Left lung (tissue), 14 donors: ENCODE data around the gene APPL2. TPM values are rescaled to one million over a fixed set of nuclear protein-coding genes. Genes with fewer than 3 reads are reported as not detected.

Experiments used
- ATAC-seq: fragments of 200-7000 bp; cut with Tn5 transposase; one replicate; pipeline ENCODE4 v1.9.1; 2020; ENCODE audit warnings: moderate library complexity
- DNase-seq, 4 donors: peaks; one replicate each; pipeline ENCODE4 v3.0.0-alpha.2; 2013 to 2020
- H3K27ac ChIP-seq, 2 donors: fragments of 200-600 bp; sonication (generic) in 1 of 2; one replicate each; pipeline versions ENCODE4 v1.5.0 to v1.8.0; 2020 to 2021
- H3K27me3 ChIP-seq, 2 donors: fragments of 200-600 bp; sonication (generic) in 1 of 2; one replicate each; pipeline versions ENCODE4 v1.5.0 to v1.8.0; 2020 to 2021
- H3K36me3 ChIP-seq, 2 donors: fragments of 200-600 bp; sonication (generic) in 1 of 2; one replicate each; pipeline versions ENCODE4 v1.5.0 to v1.8.0; 2020 to 2021
- H3K4me1 ChIP-seq, 2 donors: fragments of 200-600 bp; one replicate each; pipeline ENCODE4 v1.8.0; 2021
- H3K4me3 ChIP-seq, 2 donors: fragments of 200-600 bp; sonication (generic) in 1 of 2; one replicate each; pipeline versions ENCODE4 v1.5.0 to v1.8.0; 2020 to 2021; ENCODE audit warnings: mild to moderate bottlenecking in 1 of 2
- H3K9me3 ChIP-seq, 2 donors: fragments of 200-600 bp; sonication (generic) in 1 of 2; one replicate each; pipeline versions ENCODE4 v1.5.0 to v1.8.0; 2020 to 2021
- intact Hi-C, 2 donors: fragments of 100-400 bp; cut with DNase I; formaldehyde crosslinking; loops; one replicate each; pipeline versions ENCODE4 v1.11.2 to v1.14.2; 2022
- long read RNA-seq, 12 donors: library from polyadenylated mRNA in 2 of 12; unstranded in 2 of 12; transcript quantifications; one replicate each; pipeline ENCODE4 v2.0.0 and lab custom pipeline, GENCODE V29; 2019 to 2026
- polyA plus RNA-seq, 6 donors: library from polyadenylated mRNA; unstranded; fragments of 120-200 nt; gene quantifications; one replicate each; pipeline ENCODE4 v1.2.1, GENCODE V29; 2013; ENCODE audit not compliant: insufficient read length in 6 of 6
- total RNA-seq, 2 donors: library from RNA; stranded (reverse); fragmentation: NEBNext Ultra II Directional; extraction: Animal tissue kit (Norgen Biotek cat#: 25700); gene quantifications; one replicate each; pipeline ENCODE4 v1.2.1, GENCODE V29; 2021
- TF ChIP-seq, protein P1 (sequence below), 2 donors: fragments of 200-600 bp; sonication (generic) in 1 of 2; IDR thresholded peaks; one replicate each; pipeline versions ENCODE4 v1.5.0 to v1.8.0; 2021; ENCODE audit warnings: antibody characterized with exemption in 2 of 2
- donor health status: DM: no; HTN: yes; CAD: no.
- donor health status: DM: no; HTN: no; CAD: no.

The APPL2 gene
- total RNA-seq (10 to 100 TPM; 27.8 to 36.9 TPM), polyA plus RNA-seq (100 to 1,000 TPM in 1 of 6 donors, 10 to 100 TPM in 5; 63.9 to 101 (median 78.4) TPM)
- long read RNA-seq, donor 1, partial matches to known transcripts: 0 of 4 reads
- long read RNA-seq, donor 1, other reads (novel, unspliced or antisense): 0 of 4 reads
- long read RNA-seq, donor 2, transcript APPL2-201 (21 exons, 3,239 nt): major isoform, 8 of 11 reads
- long read RNA-seq, donor 2, partial matches to known transcripts: 0 of 11 reads
- long read RNA-seq, donor 2, other reads (novel, unspliced or antisense): 0 of 11 reads
- long read RNA-seq, donor 3, transcript APPL2-201 (21 exons, 3,239 nt): major isoform, 7 of 7 reads
- long read RNA-seq, donor 3, partial matches to known transcripts: 0 of 7 reads
- long read RNA-seq, donor 3, other reads (novel, unspliced or antisense): 0 of 7 reads
- long read RNA-seq, donor 4, partial matches to known transcripts: 6 of 8 reads
- long read RNA-seq, donor 4, other reads (novel, unspliced or antisense): 1 of 8 reads
- long read RNA-seq, donor 5, partial matches to known transcripts: 5 of 14 reads
- long read RNA-seq, donor 5, other reads (novel, unspliced or antisense): 0 of 14 reads
- long read RNA-seq, donor 6, transcript APPL2-201 (21 exons, 3,239 nt): major isoform, 5 of 5 reads
- long read RNA-seq, donor 6, partial matches to known transcripts: 0 of 5 reads
- long read RNA-seq, donor 6, other reads (novel, unspliced or antisense): 0 of 5 reads
- long read RNA-seq, donor 7, partial matches to known transcripts: 0 of 1 reads
- long read RNA-seq, donor 7, other reads (novel, unspliced or antisense): 0 of 1 reads
- long read RNA-seq, donor 8, transcript APPL2-201 (21 exons, 3,239 nt): major isoform, 8 of 9 reads
- long read RNA-seq, donor 8, partial matches to known transcripts: 0 of 9 reads
- long read RNA-seq, donor 8, other reads (novel, unspliced or antisense): 0 of 9 reads
- long read RNA-seq, donor 9: 0 reads
- long read RNA-seq, donor 10, partial matches to known transcripts: 4 of 4 reads
- long read RNA-seq, donor 10, other reads (novel, unspliced or antisense): 0 of 4 reads
- long read RNA-seq, donor 11, transcript APPL2-201 (21 exons, 3,239 nt): major isoform, 9 of 13 reads
- long read RNA-seq, donor 11, partial matches to known transcripts: 0 of 13 reads
- long read RNA-seq, donor 11, other reads (novel, unspliced or antisense): 0 of 13 reads
- long read RNA-seq, donor 12, transcript APPL2-201 (21 exons, 3,239 nt): major isoform, 5 of 5 reads
- long read RNA-seq, donor 12, partial matches to known transcripts: 0 of 5 reads
- long read RNA-seq, donor 12, other reads (novel, unspliced or antisense): 0 of 5 reads

DNA sequence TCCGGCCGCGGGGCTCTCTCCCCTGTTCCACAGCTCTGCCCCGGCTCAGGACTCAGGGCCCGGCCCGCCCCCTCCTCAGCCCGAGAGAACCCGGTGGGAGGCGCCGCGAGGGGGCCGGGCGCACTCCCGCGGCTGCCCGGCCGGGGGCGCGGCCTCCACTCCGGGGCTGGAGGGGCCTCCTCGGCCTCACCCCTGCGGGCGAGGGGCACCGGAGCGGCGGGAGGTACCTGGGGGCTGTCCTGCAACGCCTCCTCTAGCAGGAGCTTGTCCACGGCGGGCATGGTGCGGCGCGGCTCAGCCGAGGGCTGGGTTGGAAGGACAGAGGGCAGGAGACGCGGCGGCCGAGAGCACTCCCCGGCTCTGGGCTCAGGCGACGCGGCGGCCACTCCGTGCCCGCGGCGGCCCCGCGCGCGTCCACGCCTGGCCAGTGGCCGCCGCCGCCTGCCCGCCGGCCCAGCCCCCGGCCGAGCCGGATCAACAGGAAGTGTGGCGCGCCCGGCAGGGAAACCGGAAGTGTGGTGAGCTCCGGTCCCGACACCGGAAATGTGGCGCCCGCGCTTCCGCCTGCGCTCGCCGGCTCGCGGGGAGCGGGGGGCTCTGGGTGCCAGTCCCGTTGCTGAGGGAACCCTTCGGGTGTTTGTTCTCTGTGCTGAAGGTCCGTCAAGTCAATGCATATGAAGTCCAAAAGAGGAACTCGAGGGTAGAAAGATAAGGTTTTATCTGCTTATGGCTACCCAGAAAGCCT is at the start of gene APPL2:
Gene APPL2 (minus strand): TSS at position 443 of the 745 bp plus-strand sequence. CDS start 162 bp downstream, at position 281.
- DNase-seq: peak; percentile 85 to 97 (median 94)
- TF ChIP-seq, protein P1, sequence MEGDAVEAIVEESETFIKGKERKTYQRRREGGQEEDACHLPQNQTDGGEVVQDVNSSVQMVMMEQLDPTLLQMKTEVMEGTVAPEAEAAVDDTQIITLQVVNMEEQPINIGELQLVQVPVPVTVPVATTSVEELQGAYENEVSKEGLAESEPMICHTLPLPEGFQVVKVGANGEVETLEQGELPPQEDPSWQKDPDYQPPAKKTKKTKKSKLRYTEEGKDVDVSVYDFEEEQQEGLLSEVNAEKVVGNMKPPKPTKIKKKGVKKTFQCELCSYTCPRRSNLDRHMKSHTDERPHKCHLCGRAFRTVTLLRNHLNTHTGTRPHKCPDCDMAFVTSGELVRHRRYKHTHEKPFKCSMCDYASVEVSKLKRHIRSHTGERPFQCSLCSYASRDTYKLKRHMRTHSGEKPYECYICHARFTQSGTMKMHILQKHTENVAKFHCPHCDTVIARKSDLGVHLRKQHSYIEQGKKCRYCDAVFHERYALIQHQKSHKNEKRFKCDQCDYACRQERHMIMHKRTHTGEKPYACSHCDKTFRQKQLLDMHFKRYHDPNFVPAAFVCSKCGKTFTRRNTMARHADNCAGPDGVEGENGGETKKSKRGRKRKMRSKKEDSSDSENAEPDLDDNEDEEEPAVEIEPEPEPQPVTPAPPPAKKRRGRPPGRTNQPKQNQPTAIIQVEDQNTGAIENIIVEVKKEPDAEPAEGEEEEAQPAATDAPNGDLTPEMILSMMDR (IDR thresholded peaks at IDR 0.05): peak; percentile 27 to 41
- peaks cover 19 to 46% of the 10 kb centered on the region in 2 donors for H3K4me1 ChIP-seq
- no peaks in the 10 kb centered on the region for H3K27me3 ChIP-seq
- peak within 1 kb of the TSS; percentile 97 for H3K27ac ChIP-seq
- H3K9me3 ChIP-seq: no peaks in the 10 kb centered on the region
- ATAC-seq: peak; percentile 96
- intact Hi-C loops: no loop called here
- no peaks in the 10 kb centered on the region for H3K36me3 ChIP-seq
- peak within 1 kb of the TSS; percentile 57 to 82 for H3K4me3 ChIP-seq

GRCh38 chr12:105285378-105285777 is 49.4 kb upstream of the APPL2 start:
- no peak overlapping the region for H3K4me3 ChIP-seq
- intact Hi-C loops: no loop called here
- no peaks in the 10 kb centered on the region for H3K36me3 ChIP-seq
- TF ChIP-seq, protein P1 (IDR thresholded peaks at IDR 0.05): no peak
- no peaks in the 10 kb centered on the region for H3K9me3 ChIP-seq
- no peaks in the 10 kb centered on the region for H3K27me3 ChIP-seq
- no peak for DNase-seq
- no peak for ATAC-seq
- H3K4me1 ChIP-seq: no peaks in the 10 kb centered on the region
- H3K27ac ChIP-seq: no peak overlapping the region

GRCh38 chr12:105281694-105282049 is 45.7 kb upstream of the APPL2 start:
- TF ChIP-seq, protein P1 (IDR thresholded peaks at IDR 0.05): no peak
- no peaks in the 10 kb centered on the region for H3K4me1 ChIP-seq
- no peak for ATAC-seq
- intact Hi-C loops: no loop called here
- H3K27me3 ChIP-seq: no peaks in the 10 kb centered on the region
- H3K27ac ChIP-seq: no peak overlapping the region
- no peak for DNase-seq
- no peaks in the 10 kb centered on the region for H3K9me3 ChIP-seq
- no peaks in the 10 kb centered on the region for H3K36me3 ChIP-seq
- no peak overlapping the region for H3K4me3 ChIP-seq

- no peaks in the 10 kb centered on the region for H3K4me1 ChIP-seq
- TF ChIP-seq, protein P1 (IDR thresholded peaks at IDR 0.05): no peak
- no peak overlapping the region for H3K4me3 ChIP-seq
- no peak overlapping the region for H3K27ac ChIP-seq
- intact Hi-C loops: no loop called here
- H3K9me3 ChIP-seq: no peaks in the 10 kb centered on the region
- no peak for ATAC-seq
- no peaks in the 10 kb centered on the region for H3K27me3 ChIP-seq
- H3K36me3 ChIP-seq: no peaks in the 10 kb centered on the region
- DNase-seq: no peak
Measured at GRCh38 chr12:105280966-105281693, 45.2 kb upstream of the APPL2 start.
